HG03039 (cell line): ENCODE results near the gene PHACTR4.
"Not testable (repeated sequence)": the region's sequence is repeated elsewhere in the genome, so short reads cannot be mapped to it uniquely, and the experiment has no call there.

Source experiments
- ATAC-seq: cut with Tn5 transposase; IDR thresholded peaks from one replicate; pipeline ENCODE4 v1.9.1; 2021; ENCODE audit warnings: mild to moderate bottlenecking, moderate library complexity; ENCODE audit not compliant: unreplicated experiment

The PHACTR4 gene

GRCh38 chr1:28369371-28370238 is at the start of gene PHACTR4:
PHACTR4 (plus strand) TSS chr1:28369740; CDS start chr1:28407448, 37,708 bp downstream.
- peak; percentile 83 for ATAC-seq

- ATAC-seq = no peak
Measured at GRCh38 chr1:28322194-28322593, 47.3 kb upstream of the PHACTR4 start.

- no peak for ATAC-seq
Measured at GRCh38 chr1:28323720-28324119, 45.8 kb upstream of the PHACTR4 start.

- no peak for ATAC-seq
Measured at GRCh38 chr1:28326515-28326914, 43.0 kb upstream of the PHACTR4 start.

- no peak for ATAC-seq
Measured at GRCh38 chr1:28326984-28327383, 42.6 kb upstream of the PHACTR4 start.

GRCh38 chr1:28327431-28327830 is 42.1 kb upstream of the PHACTR4 start:
- not testable (repeated sequence) for ATAC-seq

GRCh38 chr1:28328228-28328648 is 41.3 kb upstream of the PHACTR4 start:
- no peak for ATAC-seq

GRCh38 chr1:28329395-28330153 is 40.0 kb upstream of the PHACTR4 start:
- ATAC-seq = no peak

GRCh38 chr1:28338897-28339296 is 30.6 kb upstream of the PHACTR4 start:
- ATAC-seq = no peak

- ATAC-seq = no peak
Measured at GRCh38 chr1:28339551-28339950, 30.0 kb upstream of the PHACTR4 start.

GRCh38 chr1:28340221-28340974 is 29.1 kb upstream of the PHACTR4 start:
- no peak for ATAC-seq

GRCh38 chr1:28341591-28341990 is 27.9 kb upstream of the PHACTR4 start:
- ATAC-seq = no peak

GRCh38 chr1:28343405-28343804 is 26.1 kb upstream of the PHACTR4 start:
- ATAC-seq = no peak

GRCh38 chr1:28353248-28353810 is 16.2 kb upstream of the PHACTR4 start:
- ATAC-seq = not testable (repeated sequence)

GRCh38 chr1:28354121-28354520 is 15.4 kb upstream of the PHACTR4 start:
- ATAC-seq = no peak

GRCh38 chr1:28358716-28359115 is 10.8 kb upstream of the PHACTR4 start:
- ATAC-seq = no peak

GRCh38 chr1:28359592-28360239 is 9.8 kb upstream of the PHACTR4 start:
- no peak for ATAC-seq

GRCh38 chr1:28364888-28365287 is 4.7 kb upstream of the PHACTR4 start:
- ATAC-seq = no peak

GRCh38 chr1:28365864-28366263 is 3.7 kb upstream of the PHACTR4 start:
- no peak for ATAC-seq

GRCh38 chr1:28368608-28369007 is 932 bp upstream of the PHACTR4 start:
- not testable (repeated sequence) for ATAC-seq
